ENCODE results near the gene TRDN.

Gene TRDN

DNA sequence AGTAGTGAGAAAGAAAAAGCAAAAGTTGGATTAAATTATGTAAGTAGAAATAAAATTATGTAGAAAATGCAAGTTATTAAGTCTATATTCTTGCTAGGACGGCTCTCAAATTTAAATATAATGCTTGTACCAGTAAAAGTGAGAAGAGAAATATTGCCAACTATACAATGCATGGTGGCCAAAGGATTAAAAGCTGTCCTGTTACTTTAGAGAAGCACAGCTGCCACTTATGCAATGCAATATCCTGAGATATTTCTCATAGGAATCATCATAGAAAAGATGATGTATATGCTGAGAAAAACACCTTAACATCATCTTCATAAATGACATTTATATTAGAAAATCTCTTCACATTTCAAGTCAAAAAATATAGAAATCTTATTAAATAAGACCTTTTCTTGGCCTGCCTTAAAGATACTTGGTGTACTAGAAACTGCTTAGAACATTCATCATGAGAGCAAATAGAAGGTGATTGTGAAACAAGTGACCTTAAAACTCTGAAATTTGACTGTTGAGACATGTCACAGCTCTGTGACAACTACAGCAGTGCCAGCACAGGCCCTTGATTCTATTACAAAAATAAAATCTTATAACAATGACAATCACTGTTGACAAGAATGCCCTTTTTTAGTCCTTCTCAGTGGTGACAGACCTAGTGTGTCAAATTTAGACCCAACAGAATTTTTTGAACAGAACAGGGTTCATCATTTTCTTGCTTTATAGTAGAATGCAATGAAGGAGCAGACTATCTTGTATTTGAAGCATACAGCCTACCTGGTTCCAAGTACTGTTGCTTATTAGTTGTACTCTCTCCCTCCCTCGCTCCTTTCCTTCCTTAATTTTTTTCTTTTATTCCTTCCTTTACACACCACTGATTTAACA, 467.6 kb downstream of the TRDN start:
- no peak for DNase-seq (ENCODE audit: low read depth in 2 of 2)

GRCh38 chr6:123168466-123168865, 468.3 kb downstream of the TRDN start:
- DNase-seq (ENCODE audit: low read depth in 2 of 2), result no peak
